Measurements from ENCODE around the gene TTI1.

TTI1 gene

DNA sequence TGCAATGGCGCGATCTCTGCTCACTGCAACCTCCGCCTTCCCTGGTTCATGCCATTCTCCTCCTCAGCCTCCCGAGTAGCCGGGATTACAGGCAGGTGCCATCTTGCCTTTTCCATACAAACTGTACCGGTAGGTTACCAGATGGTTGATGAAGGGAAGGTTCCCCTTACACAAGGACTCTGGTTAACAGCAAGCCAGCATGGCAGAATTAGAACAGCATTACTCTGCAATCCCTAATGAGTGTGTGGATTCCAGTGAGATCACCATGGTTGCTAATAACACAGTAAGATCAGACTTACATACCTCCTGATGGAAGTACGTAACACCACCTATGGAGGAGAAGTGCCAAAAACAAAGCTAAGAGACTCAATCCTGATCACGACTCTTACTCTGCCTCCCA is 51.7 kb downstream of the TTI1 start:
- H3K36me3 ChIP-seq (ENCODE audit: control insufficient read depth in 2 of 2, insufficient read depth in 1 of 2, low read length in 2 of 2), result peaks cover 0 to 30% of the 10 kb centered on the region in 2 experiments; a peak in 1 of 3 replicates
- CTCF ChIA-PET, result no interaction called here
- TF ChIP-seq, protein P1, sequence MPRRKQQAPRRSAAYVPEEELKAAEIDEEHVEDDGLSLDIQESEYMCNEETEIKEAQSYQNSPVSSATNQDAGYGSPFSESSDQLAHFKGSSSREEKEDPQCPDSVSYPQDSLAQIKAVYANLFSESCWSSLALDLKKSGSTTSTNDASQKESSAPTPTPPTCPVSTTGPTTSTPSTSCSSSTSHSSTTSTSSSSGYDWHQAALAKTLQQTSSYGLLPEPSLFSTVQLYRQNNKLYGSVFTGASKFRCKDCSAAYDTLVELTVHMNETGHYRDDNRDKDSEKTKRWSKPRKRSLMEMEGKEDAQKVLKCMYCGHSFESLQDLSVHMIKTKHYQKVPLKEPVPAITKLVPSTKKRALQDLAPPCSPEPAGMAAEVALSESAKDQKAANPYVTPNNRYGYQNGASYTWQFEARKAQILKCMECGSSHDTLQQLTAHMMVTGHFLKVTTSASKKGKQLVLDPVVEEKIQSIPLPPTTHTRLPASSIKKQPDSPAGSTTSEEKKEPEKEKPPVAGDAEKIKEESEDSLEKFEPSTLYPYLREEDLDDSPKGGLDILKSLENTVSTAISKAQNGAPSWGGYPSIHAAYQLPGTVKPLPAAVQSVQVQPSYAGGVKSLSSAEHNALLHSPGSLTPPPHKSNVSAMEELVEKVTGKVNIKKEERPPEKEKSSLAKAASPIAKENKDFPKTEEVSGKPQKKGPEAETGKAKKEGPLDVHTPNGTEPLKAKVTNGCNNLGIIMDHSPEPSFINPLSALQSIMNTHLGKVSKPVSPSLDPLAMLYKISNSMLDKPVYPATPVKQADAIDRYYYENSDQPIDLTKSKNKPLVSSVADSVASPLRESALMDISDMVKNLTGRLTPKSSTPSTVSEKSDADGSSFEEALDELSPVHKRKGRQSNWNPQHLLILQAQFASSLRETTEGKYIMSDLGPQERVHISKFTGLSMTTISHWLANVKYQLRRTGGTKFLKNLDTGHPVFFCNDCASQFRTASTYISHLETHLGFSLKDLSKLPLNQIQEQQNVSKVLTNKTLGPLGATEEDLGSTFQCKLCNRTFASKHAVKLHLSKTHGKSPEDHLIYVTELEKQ (tag by site-specific recombination; IDR thresholded peaks at IDR 0.05; ENCODE audit: borderline replicate concordance), result no peak
- no peak for TF ChIP-seq ZNF274 (IDR thresholded peaks at IDR 0.05; ENCODE audit: low read length)
- TF ChIP-seq ZNF274 (tag by site-specific recombination; IDR thresholded peaks at IDR 0.05; ENCODE audit: borderline replicate concordance), result no peak
- no peak for TF ChIP-seq ZNF16 (tag by site-specific recombination; IDR thresholded peaks at IDR 0.05; ENCODE audit: low read depth)
- no peak for TF ChIP-seq ZNF140 (tag by site-specific recombination; IDR thresholded peaks at IDR 0.05)
- no peak for TF ChIP-seq ZNF544 (tag by site-specific recombination; IDR thresholded peaks at IDR 0.05)
- TF ChIP-seq HOXD13 (CRISPR knock-in tag; IDR thresholded peaks at IDR 0.05; ENCODE audit: borderline replicate concordance), result no peak
- no peak for TF ChIP-seq ZNF121 (tag by site-specific recombination; IDR thresholded peaks at IDR 0.05)
- TF ChIP-seq PATZ1 (tag by site-specific recombination; IDR thresholded peaks at IDR 0.05), result no peak

DNA sequence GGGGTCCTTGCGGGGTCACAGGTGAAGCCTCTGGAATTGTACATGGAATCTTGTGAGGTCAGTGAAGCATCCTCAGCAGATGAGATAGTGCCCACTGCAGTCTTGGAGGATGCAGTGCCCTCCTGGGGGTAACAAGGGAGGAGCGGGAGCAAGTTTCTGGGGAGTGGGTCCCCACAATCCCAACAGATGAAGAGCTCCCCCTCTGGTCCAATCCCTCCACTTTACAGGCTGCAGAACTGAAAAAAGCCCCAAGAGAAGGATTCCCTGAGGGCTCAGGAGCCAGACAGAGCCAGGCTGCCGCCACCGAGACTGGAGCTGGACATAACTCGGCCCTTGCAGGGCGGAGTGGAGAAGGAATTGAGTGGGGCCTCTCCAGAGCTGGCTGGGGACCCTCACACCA is 52.4 kb downstream of the TTI1 start:
- Histone ChIP-seq H3K9me3 (ENCODE audit: control insufficient read depth, insufficient read depth, low read depth, low read length) (no peaks in the 10 kb centered on the region), H3K27ac (ENCODE audit: extremely low read depth, low read depth, low read length) (no peak overlapping the region), H3K4me3 (ENCODE audit: low read depth, low read length) (no peak overlapping the region), H3K4me1 (ENCODE audit: control insufficient read depth, insufficient read depth, low read length) (no peaks in the 10 kb centered on the region), H3K36me3 (ENCODE audit: control insufficient read depth in 2 of 2, insufficient read depth in 1 of 2, low read length in 2 of 2) (peaks cover 0 to 23% of the 10 kb centered on the region in 2 experiments; a peak in 1 of 3 replicates)
- no peak for TF ChIP-seq ZNF248 (tag by site-specific recombination; IDR thresholded peaks at IDR 0.05)
- TF ChIP-seq ZBTB1 (tag by site-specific recombination; IDR thresholded peaks at IDR 0.05), result no peak
- no peak for TF ChIP-seq ZNF658 (tag by site-specific recombination; IDR thresholded peaks at IDR 0.05)
- no peak for TF ChIP-seq PATZ1 (tag by site-specific recombination; IDR thresholded peaks at IDR 0.05)
- no peak for TF ChIP-seq BCL11B (tag by site-specific recombination; IDR thresholded peaks at IDR 0.05; ENCODE audit: low read depth)
- no peak for TF ChIP-seq HOXD13 (CRISPR knock-in tag; IDR thresholded peaks at IDR 0.05; ENCODE audit: borderline replicate concordance)
- no peak for TF ChIP-seq OVOL3 (tag by site-specific recombination; IDR thresholded peaks at IDR 0.05)
- TF ChIP-seq GLIS2 (tag by site-specific recombination; IDR thresholded peaks at IDR 0.05), result no peak
- TF ChIP-seq KLF17 (tag by site-specific recombination; IDR thresholded peaks at IDR 0.05), result no peak
- ChIA-PET POLR2A (no interaction called here), CTCF (interaction anchor here (0.6 kb wide), 1 partner anchor 711 kb away, joined by 3 read pairs; no protein-coding TSS in a partner anchor)

More for the DNA sequence above, 51.7 kb downstream of the TTI1 start:
- no peaks in the 10 kb centered on the region for H3K9me3 ChIP-seq (ENCODE audit: control insufficient read depth, insufficient read depth, low read depth, low read length)
- no peaks in the 10 kb centered on the region for H3K4me1 ChIP-seq (ENCODE audit: control insufficient read depth, insufficient read depth, low read length)
- H3K4me3 ChIP-seq (ENCODE audit: low read depth, low read length), result no peak overlapping the region
- POLR2A ChIA-PET, result no interaction called here
- no peak overlapping the region for H3K27ac ChIP-seq (ENCODE audit: extremely low read depth, low read depth, low read length)

All from HEK293 (cell line).